WTC11 (cell line): ENCODE measurements around the gene ITPKB. TPM values are rescaled to one million over a fixed set of nuclear protein-coding genes. Genes with fewer than 3 reads are reported as not detected.
"Not testable (repeated sequence)": the region's sequence is repeated elsewhere in the genome, so short reads cannot be mapped to it uniquely, and the experiment has no call there.

Experiments
- ATAC-seq: fragments of 200-7000 bp; cut with Tn5 transposase; 2 replicates; pipeline ENCODE4 v1.10.0; 2021; ENCODE audit warnings: mild to moderate bottlenecking, moderate library complexity
- CTCF ChIA-PET: fragments of 300-600 bp; sonication (Branson Sonifier 250); formaldehyde crosslinking; loops from one replicate; lab custom pipeline; 2021; ENCODE audit warnings: antibody characterized with exemption; lab: Charles Lee
- POLR2A ChIA-PET: fragments of 350-600 bp; sonication (Branson Sonifier 250); formaldehyde crosslinking; loops from one replicate; lab custom pipeline; 2021; ENCODE audit warnings: antibody characterized with exemption; lab: Charles Lee
- DNase-seq: peaks from one replicate; pipeline ENCODE4 v3.0.0; 2021; ENCODE audit warnings: low spot score
- H3K27ac Mint-ChIP-seq: 2 replicates; pipeline ENCODE4 v1.8.0; 2021; ENCODE audit warnings: mixed read lengths
- H3K27me3 Mint-ChIP-seq: 2 replicates; pipeline ENCODE4 v1.8.0; 2021; ENCODE audit warnings: low read depth, mild to moderate bottlenecking, moderate library complexity, mixed read lengths
- H3K36me3 Mint-ChIP-seq: 2 replicates; pipeline ENCODE4 v1.8.0; 2021; ENCODE audit warnings: mixed read lengths
- H3K4me1 Mint-ChIP-seq: 2 replicates; pipeline ENCODE4 v1.8.0; 2022; ENCODE audit warnings: mixed read lengths
- H3K4me3 Mint-ChIP-seq: 2 replicates; pipeline ENCODE4 v1.8.0; 2021; ENCODE audit warnings: mild to moderate bottlenecking, moderate library complexity, mixed read lengths
- H3K9me3 Mint-ChIP-seq: 2 replicates; pipeline ENCODE4 v1.8.0; 2021; ENCODE audit warnings: mixed read lengths
- AR ChIP-seq: fragments of 250-450 bp; sonication (Bioruptor Pico); IDR thresholded peaks from 2 replicates; pipeline ENCODE4 v1.9.0; 2021; ENCODE audit warnings: mild to moderate bottlenecking
- CBFB ChIP-seq: sonication (generic); formaldehyde crosslinking; IDR thresholded peaks from 2 replicates; pipeline ENCODE4 v1.8.1; 2022; ENCODE audit warnings: mild to moderate bottlenecking, low read depth, missing genetic modification reagents
- CREM ChIP-seq: sonication (generic); formaldehyde crosslinking; IDR thresholded peaks from 2 replicates; pipeline ENCODE4 v1.8.1; 2022; ENCODE audit warnings: mild to moderate bottlenecking, missing genetic modification reagents, moderate library complexity
- CTCF ChIP-seq: fragments of 200-600 bp; IDR thresholded peaks from 2 replicates; pipeline ENCODE4 v1.8.0; 2022; ENCODE audit warnings: antibody characterized with exemption
- ELF4 ChIP-seq: sonication (generic); formaldehyde crosslinking; IDR thresholded peaks from 2 replicates; pipeline ENCODE4 v1.8.1; 2022; ENCODE audit warnings: low read depth, mild to moderate bottlenecking, moderate library complexity, missing genetic modification reagents
- EMX1 ChIP-seq: fragments of 250-450 bp; sonication (Bioruptor Pico); IDR thresholded peaks from 2 replicates; pipeline ENCODE4 v1.8.0; 2021; ENCODE audit warnings: mild to moderate bottlenecking
- ETV6 ChIP-seq: sonication (generic); formaldehyde crosslinking; IDR thresholded peaks from 2 replicates; pipeline ENCODE4 v1.8.1; 2022; ENCODE audit warnings: mild to moderate bottlenecking, missing genetic modification reagents
- FOXP4 ChIP-seq: sonication (generic); formaldehyde crosslinking; IDR thresholded peaks from 2 replicates; pipeline ENCODE4 v1.8.0; 2022; ENCODE audit warnings: mild to moderate bottlenecking, missing genetic modification reagents
- GABPB1 ChIP-seq: sonication (generic); formaldehyde crosslinking; IDR thresholded peaks from 2 replicates; pipeline ENCODE4 v1.8.1; 2023; ENCODE audit warnings: mild to moderate bottlenecking, missing genetic modification reagents
- GTF2I ChIP-seq: fragments of 250-450 bp; sonication (Bioruptor Pico); conservative IDR thresholded peaks from 2 replicates; pipeline ENCODE4 v1.4.0; 2021; ENCODE audit warnings: mild to moderate bottlenecking
- JUN ChIP-seq: sonication (generic); formaldehyde crosslinking; IDR thresholded peaks from 2 replicates; pipeline ENCODE4 v1.8.0; 2023; ENCODE audit warnings: mild to moderate bottlenecking, missing genetic modification reagents
- MXD4 ChIP-seq: fragments of 250-450 bp; sonication (Bioruptor Pico); IDR thresholded peaks from 2 replicates; pipeline ENCODE4 v1.8.0; 2021; ENCODE audit warnings: mild to moderate bottlenecking, moderate library complexity, borderline replicate concordance
- NFYB ChIP-seq: sonication (generic); formaldehyde crosslinking; conservative IDR thresholded peaks from 2 replicates; pipeline ENCODE4 v1.8.0; 2022; ENCODE audit warnings: low read depth, missing genetic modification reagents
- NR2C2 ChIP-seq: sonication (generic); formaldehyde crosslinking; IDR thresholded peaks from 2 replicates; pipeline ENCODE4 v1.8.0; 2022; ENCODE audit warnings: mild to moderate bottlenecking, missing genetic modification reagents
- PRRX2 ChIP-seq: fragments of 250-450 bp; sonication (Bioruptor Pico); IDR thresholded peaks from 2 replicates; pipeline ENCODE4 v1.8.0; 2021; ENCODE audit warnings: mild to moderate bottlenecking
- SP1 ChIP-seq: sonication (generic); formaldehyde crosslinking; conservative IDR thresholded peaks from 2 replicates; pipeline ENCODE4 v1.8.1; 2022; ENCODE audit warnings: missing genetic modification reagents
- TEAD4 ChIP-seq: sonication (generic); formaldehyde crosslinking; IDR thresholded peaks from 2 replicates; pipeline ENCODE4 v1.8.0; 2022; ENCODE audit warnings: mild to moderate bottlenecking, missing genetic modification reagents
- ZBTB21 ChIP-seq: sonication (generic); formaldehyde crosslinking; IDR thresholded peaks from 2 replicates; pipeline ENCODE4 v1.8.1; 2023; ENCODE audit warnings: mild to moderate bottlenecking, missing genetic modification reagents, borderline replicate concordance
- ZNF219 ChIP-seq: sonication (generic); formaldehyde crosslinking; IDR thresholded peaks from 2 replicates; pipeline ENCODE4 v1.8.0; 2023; ENCODE audit warnings: missing genetic modification reagents, mild to moderate bottlenecking, borderline replicate concordance
- ZNF232 ChIP-seq: sonication (generic); formaldehyde crosslinking; IDR thresholded peaks from 2 replicates; pipeline ENCODE4 v1.8.0; 2022; ENCODE audit warnings: mild to moderate bottlenecking, missing genetic modification reagents
- total RNA-seq: library from RNA; stranded (reverse); gene quantifications from 3 replicates; pipeline ENCODE4 v1.2.3, GENCODE V29; 2021
- TF ChIP-seq, protein P1 (sequence below): sonication (generic); formaldehyde crosslinking; IDR thresholded peaks from 2 replicates; pipeline ENCODE4 v1.8.1; 2022; ENCODE audit warnings: mild to moderate bottlenecking, moderate library complexity, missing genetic modification reagents
- TF ChIP-seq, protein P2 (sequence below): sonication (generic); formaldehyde crosslinking; IDR thresholded peaks from 2 replicates; pipeline ENCODE4 v1.8.1; 2023; ENCODE audit warnings: mild to moderate bottlenecking, missing genetic modification reagents
- TF ChIP-seq, protein P3 (sequence below): sonication (generic); formaldehyde crosslinking; IDR thresholded peaks from 2 replicates; pipeline ENCODE4 v1.8.1; 2023; ENCODE audit warnings: mild to moderate bottlenecking, missing genetic modification reagents, moderate library complexity

The ITPKB gene
- total RNA-seq, 1 experiment from 2014 or later, result 15.6 TPM

DNA sequence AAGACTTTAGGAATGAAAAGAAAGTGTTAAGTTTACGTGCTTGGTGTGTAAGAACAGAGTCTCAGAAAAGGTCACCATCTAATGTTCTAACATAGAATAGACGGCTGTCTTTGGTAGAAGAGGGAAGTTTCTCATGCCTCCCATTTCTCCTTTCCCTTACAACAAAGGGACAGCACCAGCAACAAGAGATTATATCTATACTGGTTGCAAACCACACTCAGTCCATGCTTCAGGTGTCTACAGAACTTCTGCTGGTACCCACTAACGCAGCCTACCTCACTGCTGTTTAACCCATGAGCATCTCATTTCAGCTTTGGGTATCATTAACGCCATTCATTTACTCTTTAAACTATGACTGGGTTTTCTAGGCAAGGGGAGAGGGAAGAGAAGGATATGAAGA is 9.2 kb upstream of the ITPKB start:
- H3K4me1 Mint-ChIP-seq, result no peaks in the 10 kb centered on the region
- POLR2A ChIA-PET, result no interaction called here
- CTCF ChIA-PET, result no interaction called here

GRCh38 chr1:226747519-226748263 is 8.6 kb upstream of the ITPKB start:
- H3K27ac Mint-ChIP-seq, H3K9me3 Mint-ChIP-seq, DNase-seq, ATAC-seq, H3K4me1 Mint-ChIP-seq, H3K36me3 Mint-ChIP-seq, CTCF ChIA-PET, POLR2A ChIA-PET, H3K4me3 Mint-ChIP-seq: not testable (repeated sequence)
- peaks cover 17% of the 10 kb centered on the region for H3K27me3 Mint-ChIP-seq

More for the DNA sequence above, 9.2 kb upstream of the ITPKB start:
- ATAC-seq, result no peak
- H3K9me3 Mint-ChIP-seq, result peaks cover 4% of the 10 kb centered on the region
- no peak overlapping the region for H3K4me3 Mint-ChIP-seq
- TF ChIP-seq JUN (CRISPR knock-in tag) (no peak), MXD4 (CRISPR knock-in tag) (no peak), PRRX2 (CRISPR knock-in tag) (no peak), NFYB (CRISPR knock-in tag) (no peak), SP1 (CRISPR knock-in tag) (no peak), CREM (no peak)
- no peak overlapping the region for H3K27ac Mint-ChIP-seq
- no peaks in the 10 kb centered on the region for H3K36me3 Mint-ChIP-seq
- no peak for DNase-seq
- peaks cover 17% of the 10 kb centered on the region for H3K27me3 Mint-ChIP-seq

- Mint-ChIP-seq H3K4me1 (peaks cover 14% of the 10 kb centered on the region), H3K36me3 (no peaks in the 10 kb centered on the region), H3K27ac (no peak overlapping the region), H3K27me3 (peaks cover 21% of the 10 kb centered on the region), H3K4me3 (no peak overlapping the region), H3K9me3 (peaks cover 9% of the 10 kb centered on the region)
- no peak for DNase-seq
- ATAC-seq, result no peak
- ChIA-PET POLR2A (interaction anchor here (0.6 kb wide), 1 partner anchor 122 kb away, joined by 3 read pairs; no protein-coding TSS in a partner anchor), CTCF (no interaction called here)
- no peak for TF ChIP-seq ZNF219 (CRISPR knock-in tag)
- TF ChIP-seq CTCF, result no peak
- TF ChIP-seq AR (CRISPR knock-in tag), result no peak
- TF ChIP-seq, protein P1, sequence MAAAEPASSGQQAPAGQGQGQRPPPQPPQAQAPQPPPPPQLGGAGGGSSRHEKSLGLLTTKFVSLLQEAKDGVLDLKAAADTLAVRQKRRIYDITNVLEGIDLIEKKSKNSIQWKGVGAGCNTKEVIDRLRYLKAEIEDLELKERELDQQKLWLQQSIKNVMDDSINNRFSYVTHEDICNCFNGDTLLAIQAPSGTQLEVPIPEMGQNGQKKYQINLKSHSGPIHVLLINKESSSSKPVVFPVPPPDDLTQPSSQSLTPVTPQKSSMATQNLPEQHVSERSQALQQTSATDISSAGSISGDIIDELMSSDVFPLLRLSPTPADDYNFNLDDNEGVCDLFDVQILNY (CRISPR knock-in tag), result no peak
- no peak for TF ChIP-seq NFYB (CRISPR knock-in tag)
- TF ChIP-seq FOXP4 (CRISPR knock-in tag), result no peak
- TF ChIP-seq ETV6 (CRISPR knock-in tag), result no peak
- TF ChIP-seq ELF4, result no peak
- TF ChIP-seq GABPB1, result no peak
- TF ChIP-seq NR2C2 (CRISPR knock-in tag), result no peak
- TF ChIP-seq, protein P2, sequence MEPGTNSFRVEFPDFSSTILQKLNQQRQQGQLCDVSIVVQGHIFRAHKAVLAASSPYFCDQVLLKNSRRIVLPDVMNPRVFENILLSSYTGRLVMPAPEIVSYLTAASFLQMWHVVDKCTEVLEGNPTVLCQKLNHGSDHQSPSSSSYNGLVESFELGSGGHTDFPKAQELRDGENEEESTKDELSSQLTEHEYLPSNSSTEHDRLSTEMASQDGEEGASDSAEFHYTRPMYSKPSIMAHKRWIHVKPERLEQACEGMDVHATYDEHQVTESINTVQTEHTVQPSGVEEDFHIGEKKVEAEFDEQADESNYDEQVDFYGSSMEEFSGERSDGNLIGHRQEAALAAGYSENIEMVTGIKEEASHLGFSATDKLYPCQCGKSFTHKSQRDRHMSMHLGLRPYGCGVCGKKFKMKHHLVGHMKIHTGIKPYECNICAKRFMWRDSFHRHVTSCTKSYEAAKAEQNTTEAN (CRISPR knock-in tag), result no peak
- TF ChIP-seq ZBTB21 (CRISPR knock-in tag), result no peak
- TF ChIP-seq ZNF232 (CRISPR knock-in tag), result no peak
- TF ChIP-seq, protein P3, sequence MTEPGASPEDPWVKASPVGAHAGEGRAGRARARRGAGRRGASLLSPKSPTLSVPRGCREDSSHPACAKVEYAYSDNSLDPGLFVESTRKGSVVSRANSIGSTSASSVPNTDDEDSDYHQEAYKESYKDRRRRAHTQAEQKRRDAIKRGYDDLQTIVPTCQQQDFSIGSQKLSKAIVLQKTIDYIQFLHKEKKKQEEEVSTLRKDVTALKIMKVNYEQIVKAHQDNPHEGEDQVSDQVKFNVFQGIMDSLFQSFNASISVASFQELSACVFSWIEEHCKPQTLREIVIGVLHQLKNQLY (CRISPR knock-in tag), result no peak
- no peak for TF ChIP-seq CBFB
- no peak for TF ChIP-seq TEAD4 (CRISPR knock-in tag)
- TF ChIP-seq EMX1, result no peak
- no peak for TF ChIP-seq GTF2I (CRISPR knock-in tag)
These were observed 4.2 kb upstream of the ITPKB start for GRCh38 chr1:226743259-226743658.
